GM18519 (cell line): ENCODE measurements around the gene LEFTY1.

Source experiments
- ATAC-seq: cut with Tn5 transposase; IDR thresholded peaks from one replicate; pipeline ENCODE4 v1.9.1; 2021; ENCODE audit warnings: mild to moderate bottlenecking, moderate library complexity; ENCODE audit not compliant: unreplicated experiment, low FRiP score

Gene LEFTY1

GRCh38 chr1:225917536-225917935 is 28.6 kb upstream of the LEFTY1 start:
- ATAC-seq = no peak

- no peak for ATAC-seq
Measured at GRCh38 chr1:225917101-225917500, 28.2 kb upstream of the LEFTY1 start.

- no peak for ATAC-seq
Measured at GRCh38 chr1:225915538-225915991, 26.6 kb upstream of the LEFTY1 start.

GRCh38 chr1:225914947-225915346 is 26.0 kb upstream of the LEFTY1 start:
- no peak for ATAC-seq

- ATAC-seq = no peak
Measured at GRCh38 chr1:225914391-225914790, 25.4 kb upstream of the LEFTY1 start.

- peak; percentile 59 for ATAC-seq
Measured at GRCh38 chr1:225911191-225912130, 22.5 kb upstream of the LEFTY1 start.

GRCh38 chr1:225909477-225909876 is 20.5 kb upstream of the LEFTY1 start:
- ATAC-seq = no peak

- no peak for ATAC-seq
Measured at GRCh38 chr1:225908773-225909172, 19.8 kb upstream of the LEFTY1 start.

GRCh38 chr1:225908013-225908640 is 19.2 kb upstream of the LEFTY1 start:
- ATAC-seq = no peak

GRCh38 chr1:225907341-225907740 is 18.4 kb upstream of the LEFTY1 start:
- ATAC-seq = no peak

GRCh38 chr1:225906467-225906866 is 17.5 kb upstream of the LEFTY1 start:
- no peak for ATAC-seq

GRCh38 chr1:225903623-225904022 is 14.7 kb upstream of the LEFTY1 start:
- ATAC-seq = no peak

- no peak for ATAC-seq
Measured at GRCh38 chr1:225899044-225899925, 10.3 kb upstream of the LEFTY1 start.

- ATAC-seq = no peak
Measured at GRCh38 chr1:225897595-225898514, 8.9 kb upstream of the LEFTY1 start.

- peak; percentile 100 for ATAC-seq
Measured at GRCh38 chr1:225896937-225897549, 8.1 kb upstream of the LEFTY1 start.

- ATAC-seq = no peak
Measured at GRCh38 chr1:225896494-225896893, 7.5 kb upstream of the LEFTY1 start.

GRCh38 chr1:225892307-225892706 is 3.4 kb upstream of the LEFTY1 start:
- no peak for ATAC-seq

GRCh38 chr1:225891229-225891972 is 2.5 kb upstream of the LEFTY1 start:
- ATAC-seq = no peak
